ENCODE results near the gene CLSTN3. TPM values are rescaled to one million over a fixed set of nuclear protein-coding genes. Genes with fewer than 3 reads are reported as not detected.

The CLSTN3 gene
- total RNA-seq, result 132 TPM

- Histone ChIP-seq H3K36me3 (peaks cover 0 to 2% of the 10 kb centered on the region in 2 donors), H3K27ac (peak within 1 kb of the TSS; percentile 79 to 84), H3K4me1 (peaks cover 6 to 7% of the 10 kb centered on the region in 2 donors), H3K27me3 (no peaks in the 10 kb centered on the region), H3K4me3 (peak within 1 kb of the TSS; percentile 68 to 74), H3K9me3 (no peaks in the 10 kb centered on the region)
- peak; percentile 53 to 85 for DNase-seq (ENCODE audit: low spot score in 2 of 2)
- intact Hi-C loops (cut with DNase I), result loop anchor here (1.0 kb wide), 2 partner anchors 21 to 58 kb away; partner anchors contain the start of gene C1RL
- TF ChIP-seq CTCF (IDR thresholded peaks at IDR 0.05), result no peak
These were observed at the start of gene CLSTN3 for GRCh38 chr12:7129872-7130691. Gene CLSTN3 (plus strand): TSS chr12:7130371. CDS start chr12:7130649, 278 bp downstream.

GRCh38 chr12:7081037-7081436 is 49.1 kb upstream of the CLSTN3 start:
- H3K27ac ChIP-seq, result peak overlapping the region in 1 of 2 donors; percentile 33
- no peak overlapping the region for H3K4me3 ChIP-seq
- no peak for DNase-seq (ENCODE audit: low spot score in 2 of 2)
- peaks cover 42 to 49% of the 10 kb centered on the region in 2 donors for H3K36me3 ChIP-seq
- no peak for TF ChIP-seq CTCF (IDR thresholded peaks at IDR 0.05)
- no peaks in the 10 kb centered on the region for H3K9me3 ChIP-seq
- intact Hi-C loops (cut with DNase I), result no loop called here
- peaks cover 3 to 11% of the 10 kb centered on the region in 2 donors for H3K4me1 ChIP-seq
- no peaks in the 10 kb centered on the region for H3K27me3 ChIP-seq

- no peak overlapping the region for H3K27ac ChIP-seq
- DNase-seq (ENCODE audit: low spot score in 2 of 2), result no peak
- H3K4me3 ChIP-seq, result no peak overlapping the region
- H3K27me3 ChIP-seq, result no peaks in the 10 kb centered on the region
- H3K9me3 ChIP-seq, result no peaks in the 10 kb centered on the region
- H3K36me3 ChIP-seq, result peaks cover 51 to 70% of the 10 kb centered on the region in 2 donors
- no peak for TF ChIP-seq CTCF (IDR thresholded peaks at IDR 0.05)
- peaks cover 3 to 11% of the 10 kb centered on the region in 2 donors for H3K4me1 ChIP-seq
- intact Hi-C loops (cut with DNase I), result no loop called here
These were observed 47.0 kb upstream of the CLSTN3 start for GRCh38 chr12:7083125-7083524.

GRCh38 chr12:7089196-7089871 is 40.8 kb upstream of the CLSTN3 start:
- H3K27me3 ChIP-seq, result no peaks in the 10 kb centered on the region
- TF ChIP-seq CTCF (IDR thresholded peaks at IDR 0.05), result no peak
- intact Hi-C loops (cut with DNase I), result no loop called here
- no peaks in the 10 kb centered on the region for H3K9me3 ChIP-seq
- DNase-seq (ENCODE audit: low spot score in 2 of 2), result peak in 1 of 2 donors; percentile 62
- peaks cover 36 to 56% of the 10 kb centered on the region in 2 donors for H3K36me3 ChIP-seq
- H3K4me1 ChIP-seq, result peaks cover 0 to 12% of the 10 kb centered on the region in 2 donors
- peak overlapping the region in 1 of 2 donors; percentile 2 for H3K4me3 ChIP-seq
- peak overlapping the region; percentile 77 to 79 for H3K27ac ChIP-seq

GRCh38 chr12:7090222-7090998 is 39.8 kb upstream of the CLSTN3 start:
- H3K36me3 ChIP-seq, result peaks cover 27 to 46% of the 10 kb centered on the region in 2 donors
- intact Hi-C loops (cut with DNase I), result loop anchor here (5.0 kb wide), 1 partner anchor 73 kb away; the partner anchor contains the start of gene LPCAT3
- H3K27me3 ChIP-seq, result no peaks in the 10 kb centered on the region
- peak overlapping the region; percentile 77 to 79 for H3K27ac ChIP-seq
- H3K9me3 ChIP-seq, result no peaks in the 10 kb centered on the region
- H3K4me3 ChIP-seq, result peak overlapping the region; percentile 51 to 62
- DNase-seq (ENCODE audit: low spot score in 2 of 2), result peak in 1 of 2 donors; percentile 61
- TF ChIP-seq CTCF (IDR thresholded peaks at IDR 0.05), result no peak
- peaks cover 0 to 12% of the 10 kb centered on the region in 2 donors for H3K4me1 ChIP-seq

Measured in ascending aorta (tissue), 2 donors.